ENCODE data around the gene ADGRA3. TPM values are rescaled to one million over a fixed set of nuclear protein-coding genes. Genes with fewer than 3 reads are reported as not detected.

The ADGRA3 gene
- total and polyA plus RNA-seq, 2 donors (not counting 3 experiments of a cell fraction or from before 2014, with no cell fraction given), result 17.2 to 36.2 TPM

DNA sequence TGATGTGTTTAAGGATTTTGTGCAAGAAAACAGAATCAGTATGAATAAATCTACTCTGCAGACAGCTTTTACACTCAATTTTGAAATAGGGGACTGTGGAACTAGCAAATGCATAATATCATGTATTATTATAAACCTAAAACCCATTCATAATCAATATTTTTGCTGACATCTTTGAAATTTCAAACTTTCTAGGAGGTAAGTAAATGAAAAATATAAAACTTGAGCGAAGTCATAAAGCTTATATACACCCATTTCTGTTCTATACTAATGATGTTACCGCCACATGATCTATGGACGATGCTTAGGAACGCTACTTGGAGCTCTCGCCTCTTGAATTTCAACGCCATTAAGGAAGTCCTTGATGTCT, 38.1 kb downstream of the ADGRA3 start:
- no peaks in the 10 kb centered on the region for H3K9me3 ChIP-seq (replicated peaks; ENCODE audit: control insufficient read depth, insufficient read depth, low read length)
- dilution Hi-C loops (cut with MboI; ENCODE audit: extremely low pct_ligation_motif_present, low sequenced_read_pairs), result no loop called here
- BruUV-seq (replicated peaks), result no TSS peak
- no peaks in the 10 kb centered on the region for H3K27me3 ChIP-seq (ENCODE audit: control insufficient read depth in 2 of 2, insufficient read depth in 2 of 2, low read length in 2 of 2)
- H4K20me1 ChIP-seq (replicated peaks; ENCODE audit: control insufficient read depth, extremely low read depth, insufficient read depth, low read length), result no peaks in the 10 kb centered on the region
- H3K9ac ChIP-seq (replicated peaks; ENCODE audit: extremely low read depth, insufficient read depth, low read length), result no peak overlapping the region
- TF ChIP-seq EZH2 (IDR thresholded peaks at IDR 0.05; ENCODE audit: borderline replicate concordance, low read depth, low read length, severe bottlenecking) (no peak), POLR2AphosphoS5 (IDR thresholded peaks at IDR 0.05; ENCODE audit: insufficient read depth, low read depth, low read length) (no peak), JUN (IDR thresholded peaks at IDR 0.05; ENCODE audit: borderline replicate concordance, insufficient read depth, insufficient read length, low read depth) (no peak), MYC (IDR thresholded peaks at IDR 0.05; ENCODE audit: low read depth, low read length) (no peak), GATA2 (IDR thresholded peaks at IDR 0.05; ENCODE audit: insufficient read depth, insufficient read length, low read depth, low read length) (no peak), POLR2A (IDR thresholded peaks at IDR 0.05; ENCODE audit: low read depth, low read length) (no peak), FOS (IDR thresholded peaks at IDR 0.05; ENCODE audit: borderline replicate concordance, insufficient read depth, low read length) (no peak)
- TF ChIP-seq, protein P1, sequence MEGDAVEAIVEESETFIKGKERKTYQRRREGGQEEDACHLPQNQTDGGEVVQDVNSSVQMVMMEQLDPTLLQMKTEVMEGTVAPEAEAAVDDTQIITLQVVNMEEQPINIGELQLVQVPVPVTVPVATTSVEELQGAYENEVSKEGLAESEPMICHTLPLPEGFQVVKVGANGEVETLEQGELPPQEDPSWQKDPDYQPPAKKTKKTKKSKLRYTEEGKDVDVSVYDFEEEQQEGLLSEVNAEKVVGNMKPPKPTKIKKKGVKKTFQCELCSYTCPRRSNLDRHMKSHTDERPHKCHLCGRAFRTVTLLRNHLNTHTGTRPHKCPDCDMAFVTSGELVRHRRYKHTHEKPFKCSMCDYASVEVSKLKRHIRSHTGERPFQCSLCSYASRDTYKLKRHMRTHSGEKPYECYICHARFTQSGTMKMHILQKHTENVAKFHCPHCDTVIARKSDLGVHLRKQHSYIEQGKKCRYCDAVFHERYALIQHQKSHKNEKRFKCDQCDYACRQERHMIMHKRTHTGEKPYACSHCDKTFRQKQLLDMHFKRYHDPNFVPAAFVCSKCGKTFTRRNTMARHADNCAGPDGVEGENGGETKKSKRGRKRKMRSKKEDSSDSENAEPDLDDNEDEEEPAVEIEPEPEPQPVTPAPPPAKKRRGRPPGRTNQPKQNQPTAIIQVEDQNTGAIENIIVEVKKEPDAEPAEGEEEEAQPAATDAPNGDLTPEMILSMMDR (IDR thresholded peaks at IDR 0.05; ENCODE audit: extremely low read depth in 1 of 2, insufficient read depth in 1 of 2, low read depth in 1 of 2, low read length in 2 of 2), result no peak
- TF ChIP-seq, protein P2, sequence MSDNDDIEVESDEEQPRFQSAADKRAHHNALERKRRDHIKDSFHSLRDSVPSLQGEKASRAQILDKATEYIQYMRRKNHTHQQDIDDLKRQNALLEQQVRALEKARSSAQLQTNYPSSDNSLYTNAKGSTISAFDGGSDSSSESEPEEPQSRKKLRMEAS (IDR thresholded peaks at IDR 0.05; ENCODE audit: insufficient read depth, insufficient read length), result no peak
- peaks cover 21% of the 10 kb centered on the region for H3K79me2 ChIP-seq (ENCODE audit: control insufficient read depth, insufficient read depth, low read length)
- H3K4me2 ChIP-seq (ENCODE audit: insufficient read depth, low read length), result no peak overlapping the region
- DNase-seq (ENCODE audit: low read depth, low spot score) (no peak), FAIRE-seq (no peak)
- ChIA-PET POLR2A (no interaction called here), CTCF (interaction anchor here (1.0 to 1.1 kb wide), 3 partner anchors 24 to 37 kb away, joined by 3 read pairs; no protein-coding TSS in a partner anchor)
- intact Hi-C loops (cut with micrococcal nuclease), result loop anchor here (2.0 kb wide), 1 partner anchor 23 kb away; no protein-coding TSS in a partner anchor
- H3K36me3 ChIP-seq (ENCODE audit: control insufficient read depth in 2 of 2, extremely low read depth in 1 of 2, insufficient read depth in 2 of 2, low read length in 2 of 2), result no peaks in the 10 kb centered on the region
- H3K4me1 ChIP-seq (ENCODE audit: control insufficient read depth, extremely low read depth, insufficient read depth, low read length), result peaks cover 14% of the 10 kb centered on the region
- H3K4me3 ChIP-seq (replicated peaks in 1 of 3; ENCODE audit: insufficient read depth in 1 of 3, low read depth in 1 of 3, low read length in 3 of 3), result no peak overlapping the region
- H2AFZ ChIP-seq (ENCODE audit: low read depth, low read length), result no peak overlapping the region
- no peaks in the 10 kb centered on the region for H3K9me1 ChIP-seq (replicated peaks; ENCODE audit: control insufficient read depth, extremely low read depth, insufficient read depth, low read length)
- no peak overlapping the region for H3K27ac ChIP-seq (ENCODE audit: insufficient read depth, low read depth, low read length)

All from endothelial cell of umbilical vein (primary cell).